Loucy (cell line): ENCODE results near the gene DNAJC5G.

ENCODE experiments used
- CTCF ChIP-seq: fragments of 200-600 bp; sonication (generic); conservative IDR thresholded peaks from 2 replicates; pipeline ENCODE4 v1.5.1; 2014; ENCODE audit warnings: mild to moderate bottlenecking, antibody characterized with exemption, low read length
- EZH2phosphoT487 ChIP-seq: fragments of 200-600 bp; IDR thresholded peaks from 2 replicates; pipeline ENCODE4 v1.6.1; 2018; ENCODE audit warnings: antibody characterized with exemption, mild to moderate bottlenecking, moderate library complexity, borderline replicate concordance

DNA sequence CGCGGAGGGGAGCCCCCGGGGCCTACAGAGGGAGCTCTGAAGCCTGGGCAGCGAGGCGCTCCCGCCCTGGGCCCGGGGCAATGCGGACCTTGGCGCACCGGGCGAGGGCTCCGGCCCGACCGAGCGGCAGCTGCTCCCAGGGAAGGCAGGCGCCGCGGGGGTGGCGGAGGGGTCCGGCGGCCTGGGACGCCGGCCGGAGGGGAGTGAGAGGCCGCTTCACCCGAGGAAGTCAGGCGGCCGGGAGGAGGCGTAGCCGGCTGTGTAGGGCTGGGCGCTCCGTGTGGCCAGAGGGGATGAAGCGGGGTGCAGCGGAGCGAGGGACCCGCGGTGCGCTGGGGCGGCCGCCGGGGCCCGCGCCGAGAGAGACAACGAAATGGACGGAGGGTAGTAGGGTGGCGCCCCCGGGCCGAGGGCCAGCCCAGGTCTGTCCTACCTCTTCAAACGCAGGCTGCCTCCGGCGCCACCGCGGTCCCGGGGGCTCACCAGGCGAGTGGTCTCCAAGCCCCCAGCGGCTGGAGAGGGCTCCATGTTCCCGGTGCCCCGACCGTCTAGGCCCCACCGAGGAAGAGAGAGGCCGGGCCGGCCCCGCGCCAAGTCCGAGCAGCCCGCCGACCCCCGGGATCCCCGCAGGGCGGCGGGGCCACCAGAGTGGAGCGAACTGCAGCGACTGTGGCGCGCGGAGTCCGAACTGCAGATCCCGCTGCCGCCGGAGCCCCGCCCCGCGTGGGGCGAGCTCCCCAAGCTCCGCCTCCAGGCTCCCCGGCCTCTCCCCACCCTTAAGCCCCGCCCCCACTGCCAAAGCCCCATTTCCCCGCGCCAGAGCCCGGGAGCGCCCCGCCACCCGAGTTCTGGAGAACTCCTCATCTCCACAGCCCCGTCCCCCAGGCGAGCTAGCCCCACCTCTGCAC is 12.6 kb upstream of the DNAJC5G start, which contains the start of gene SLC30A3:
- TF ChIP-seq CTCF (no peak), EZH2phosphoT487 (no peak)
